22Rv1 (cell line): Measurements from ENCODE around the gene MYL9.

ENCODE experiments used
- H3K27ac ChIP-seq: fragments of 450-650 bp; 2 replicates; pipeline ENCODE4 v1.5.1; 2017
- ZFX ChIP-seq: fragments of 450-650 bp; IDR thresholded peaks from 2 replicates; pipeline ENCODE4 v1.6.1; 2017; ENCODE audit warnings: antibody characterized with exemption, borderline replicate concordance
- TF ChIP-seq, protein P1 (sequence below): fragments of 450-650 bp; IDR thresholded peaks from 2 replicates; pipeline ENCODE4 v1.5.1; 2017; ENCODE audit warnings: mild to moderate bottlenecking

MYL9 gene

GRCh38 chr20:36538026-36538722 is 3.1 kb upstream of the MYL9 start:
- TF ChIP-seq ZFX, result no peak
- TF ChIP-seq, protein P1, sequence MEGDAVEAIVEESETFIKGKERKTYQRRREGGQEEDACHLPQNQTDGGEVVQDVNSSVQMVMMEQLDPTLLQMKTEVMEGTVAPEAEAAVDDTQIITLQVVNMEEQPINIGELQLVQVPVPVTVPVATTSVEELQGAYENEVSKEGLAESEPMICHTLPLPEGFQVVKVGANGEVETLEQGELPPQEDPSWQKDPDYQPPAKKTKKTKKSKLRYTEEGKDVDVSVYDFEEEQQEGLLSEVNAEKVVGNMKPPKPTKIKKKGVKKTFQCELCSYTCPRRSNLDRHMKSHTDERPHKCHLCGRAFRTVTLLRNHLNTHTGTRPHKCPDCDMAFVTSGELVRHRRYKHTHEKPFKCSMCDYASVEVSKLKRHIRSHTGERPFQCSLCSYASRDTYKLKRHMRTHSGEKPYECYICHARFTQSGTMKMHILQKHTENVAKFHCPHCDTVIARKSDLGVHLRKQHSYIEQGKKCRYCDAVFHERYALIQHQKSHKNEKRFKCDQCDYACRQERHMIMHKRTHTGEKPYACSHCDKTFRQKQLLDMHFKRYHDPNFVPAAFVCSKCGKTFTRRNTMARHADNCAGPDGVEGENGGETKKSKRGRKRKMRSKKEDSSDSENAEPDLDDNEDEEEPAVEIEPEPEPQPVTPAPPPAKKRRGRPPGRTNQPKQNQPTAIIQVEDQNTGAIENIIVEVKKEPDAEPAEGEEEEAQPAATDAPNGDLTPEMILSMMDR, result no peak
- H3K27ac ChIP-seq, result no peak overlapping the region

GRCh38 chr20:36540551-36541211 is 638 bp upstream of the MYL9 start:
- TF ChIP-seq, protein P1, result no peak
- H3K27ac ChIP-seq, result no peak overlapping the region

GRCh38 chr20:36541768-36542488 is 609 bp downstream of the MYL9 start:
- H3K27ac ChIP-seq, result no peak overlapping the region
- TF ChIP-seq, protein P1, result peak; percentile 48
- no peak for TF ChIP-seq ZFX

DNA sequence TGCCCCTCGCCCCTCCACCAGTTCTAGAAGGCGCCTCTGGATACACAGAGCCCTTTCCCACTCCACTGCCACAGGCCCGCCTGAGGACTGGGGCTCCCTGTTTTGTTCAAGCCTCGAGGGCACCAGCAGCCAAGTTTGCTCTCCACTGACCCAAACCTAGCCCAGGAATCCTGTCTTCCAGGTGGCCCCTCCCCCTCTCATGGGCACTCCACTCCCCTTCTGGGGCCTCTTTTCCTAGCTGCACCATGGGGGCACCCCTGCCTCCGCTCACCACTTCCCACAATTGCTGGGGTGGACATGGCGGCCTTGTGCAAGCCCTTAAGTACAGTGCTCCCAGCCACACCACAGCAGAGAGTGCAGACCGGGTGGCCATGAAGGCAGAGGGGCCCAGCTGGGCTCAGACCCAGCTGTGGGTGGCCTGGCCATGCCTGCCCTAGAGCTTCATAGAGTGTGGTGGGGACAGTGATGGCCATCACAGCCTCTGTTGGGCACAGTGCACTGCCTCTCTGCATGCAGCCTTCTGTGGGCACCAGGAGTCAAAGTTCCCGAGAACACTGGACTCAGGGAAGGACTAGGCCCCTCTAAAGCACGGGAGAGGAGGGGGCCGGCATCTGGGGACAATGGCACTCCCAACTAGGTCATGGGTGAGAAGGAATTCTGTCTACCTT is 1.3 kb downstream of the MYL9 start:
- TF ChIP-seq ZFX, result no peak
- no peak overlapping the region for H3K27ac ChIP-seq

GRCh38 chr20:36543184-36544133 is 2.1 kb downstream of the MYL9 start:
- H3K27ac ChIP-seq, result no peak overlapping the region
- no peak for TF ChIP-seq ZFX
- TF ChIP-seq, protein P1, result no peak

DNA sequence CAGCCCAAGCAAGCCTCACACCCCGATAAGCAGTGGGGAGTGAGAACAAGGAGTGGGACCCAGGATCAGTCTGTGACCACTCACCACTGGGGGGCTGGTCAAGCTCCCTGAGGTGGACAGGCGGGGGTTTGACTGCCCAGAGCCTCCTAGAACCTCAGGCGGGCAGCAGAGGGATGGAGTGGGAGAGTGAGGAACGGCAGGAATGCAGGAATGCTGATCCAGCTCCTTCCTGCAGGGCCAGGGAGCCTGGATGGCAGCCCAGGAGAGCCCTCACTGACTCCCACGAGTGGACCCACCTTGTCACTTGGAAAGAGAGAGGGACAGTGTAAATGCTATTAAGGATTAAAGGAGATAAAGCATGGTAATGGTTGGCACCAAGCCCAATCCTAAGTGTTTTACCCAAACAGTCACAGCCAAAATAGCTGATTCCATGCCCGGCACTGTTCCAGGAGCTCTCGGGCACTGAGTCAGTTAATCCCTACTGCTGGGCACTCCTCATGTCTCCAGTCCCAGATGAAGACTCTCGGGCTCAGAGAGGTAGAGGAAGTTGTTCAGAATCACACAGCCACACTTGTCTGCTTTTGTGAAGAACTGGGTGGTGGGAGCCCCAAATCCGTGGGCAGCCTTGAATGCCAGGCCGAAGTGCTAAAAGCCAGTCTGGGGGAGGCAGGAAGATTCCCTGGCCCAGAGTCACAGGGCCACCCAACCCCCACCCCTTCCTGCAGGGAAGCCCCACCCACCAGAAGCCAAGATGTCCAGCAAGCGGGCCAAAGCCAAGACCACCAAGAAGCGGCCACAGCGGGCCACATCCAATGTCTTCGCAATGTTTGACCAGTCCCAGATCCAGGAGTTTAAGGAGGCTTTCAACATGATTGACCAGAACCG is 3.1 kb downstream of the MYL9 start:
- TF ChIP-seq, protein P1, result no peak
- no peak for TF ChIP-seq ZFX
- no peak overlapping the region for H3K27ac ChIP-seq
